Endothelial cell of umbilical vein (primary cell): ENCODE data around the gene TNFSF4. TPM values are rescaled to one million over a fixed set of nuclear protein-coding genes. Genes with fewer than 3 reads are reported as not detected.

Experiments used
- BruUV-seq: library from RNA; stranded (reverse); fragments of 400-500 nt; replicated peaks from 2 replicates; lab custom pipeline; 2021; lab: Mats Ljungman, UMichigan
- CTCF ChIA-PET: fragments of 300-600, 350-600 bp; sonication (Branson Sonifier 250); formaldehyde crosslinking; loops from one replicate; lab custom pipeline; 2021; ENCODE audit warnings: antibody characterized with exemption, inconsistent platforms; lab: Charles Lee
- POLR2A ChIA-PET: fragments of 300-600, 350-600 bp; sonication (Branson Sonifier 250); formaldehyde crosslinking; loops from one replicate; lab custom pipeline; 2021; ENCODE audit warnings: antibody characterized with exemption, inconsistent platforms; lab: Charles Lee
- DNase-seq: peaks from one replicate; pipeline ENCODE4 v3.0.0-alpha.2; 2011; ENCODE audit warnings: low read depth, low spot score
- FAIRE-seq: peaks from 2 replicates; lab custom pipeline; 2011; peaks lifted over from hg19 to GRCh38; lab: Jason Lieb, UNC
- H2AFZ ChIP-seq: 2 replicates; pipeline ENCODE4 v1.6.0; 2012; ENCODE audit warnings: low read depth, low read length, control low read depth, inconsistent platforms
- H3K27ac ChIP-seq: 2 replicates; pipeline ENCODE4 v1.5.1; 2011; ENCODE audit warnings: low read depth, mild to moderate bottlenecking, control low read depth, low read length, moderate library complexity; ENCODE audit not compliant: insufficient read depth
- H3K27me3 ChIP-seq, 2 experiments: 2 replicates each; pipeline versions ENCODE4 v1.6.0 to v1.6.1; 2011; ENCODE audit warnings: low read length in 2 of 2, mixed read lengths in 1 of 2; ENCODE audit not compliant: control insufficient read depth in 2 of 2, insufficient read depth in 2 of 2
- H3K36me3 ChIP-seq, 2 experiments: 2 replicates in 1 of 2; 3 replicates in 1 of 2; pipeline ENCODE4 v1.5.1; 2011; ENCODE audit warnings: low read length in 2 of 2, mild to moderate bottlenecking in 1 of 2, moderate library complexity in 1 of 2; ENCODE audit not compliant: control insufficient read depth in 2 of 2, insufficient read depth in 2 of 2; ENCODE audit errors: extremely low read depth in 1 of 2
- H3K4me1 ChIP-seq: 3 replicates; pipeline ENCODE4 v1.5.1; 2011; ENCODE audit warnings: mild to moderate bottlenecking, low read length; ENCODE audit not compliant: control insufficient read depth, insufficient read depth; ENCODE audit errors: extremely low read depth
- H3K4me2 ChIP-seq: 2 replicates; pipeline ENCODE4 v1.6.1; 2011; ENCODE audit warnings: low read length, control low read depth, mixed read lengths; ENCODE audit not compliant: insufficient read depth
- H3K4me3 ChIP-seq, 3 experiments: fragments of 200-600 bp in 1 of 3; sonication (generic), shearing (Covaris generic) in 1 of 3; replicated peaks in 1 of 3; 2 replicates each; pipeline ENCODE4 v1.5.1; 2011 to 2016; ENCODE audit warnings: control low read depth in 3 of 3, low read length in 3 of 3, mild to moderate bottlenecking in 2 of 3, inconsistent platforms in 1 of 3, low read depth in 1 of 3, moderate library complexity in 1 of 3; ENCODE audit not compliant: insufficient read depth in 1 of 3
- H3K79me2 ChIP-seq: 2 replicates; pipeline ENCODE4 v1.6.0; 2012; ENCODE audit warnings: low read length, inconsistent platforms; ENCODE audit not compliant: control insufficient read depth, insufficient read depth
- H3K9ac ChIP-seq: replicated peaks from 2 replicates; pipeline ENCODE3; 2011; ENCODE audit warnings: low read length, control low read depth; ENCODE audit not compliant: insufficient read depth; ENCODE audit errors: extremely low read depth
- H3K9me1 ChIP-seq: replicated peaks from 3 replicates; pipeline ENCODE4 v1.6.0; 2011; ENCODE audit warnings: mild to moderate bottlenecking, low read length; ENCODE audit not compliant: control insufficient read depth, insufficient read depth; ENCODE audit errors: extremely low read depth
- H3K9me3 ChIP-seq: replicated peaks from 2 replicates; pipeline ENCODE4 v1.5.1; 2012; ENCODE audit warnings: low read length, inconsistent platforms; ENCODE audit not compliant: control insufficient read depth, insufficient read depth
- H4K20me1 ChIP-seq: replicated peaks from 2 replicates; pipeline ENCODE3; 2011; ENCODE audit warnings: mild to moderate bottlenecking, low read length; ENCODE audit not compliant: control insufficient read depth, insufficient read depth; ENCODE audit errors: extremely low read depth
- EZH2 ChIP-seq: IDR thresholded peaks from 2 replicates; pipeline ENCODE4 v1.6.1; 2012; ENCODE audit warnings: borderline replicate concordance, low read depth, mild to moderate bottlenecking, moderate library complexity, low read length, inconsistent platforms; ENCODE audit not compliant: severe bottlenecking
- FOS ChIP-seq: IDR thresholded peaks from 2 replicates; pipeline ENCODE4 v1.6.1; 2011; ENCODE audit warnings: mild to moderate bottlenecking, low read length, moderate library complexity, borderline replicate concordance; ENCODE audit not compliant: insufficient read depth
- GATA2 ChIP-seq: IDR thresholded peaks from 2 replicates; pipeline ENCODE4 v1.7.0; 2011; ENCODE audit warnings: low read depth, mild to moderate bottlenecking, moderate library complexity, mixed read lengths, low read length; ENCODE audit not compliant: insufficient read length, insufficient read depth
- MAX ChIP-seq: IDR thresholded peaks from 2 replicates; pipeline ENCODE4 v1.6.1; 2011; ENCODE audit not compliant: insufficient read depth, insufficient read length
- POLR2A ChIP-seq: IDR thresholded peaks from 2 replicates; pipeline ENCODE4 v1.6.1; 2012; ENCODE audit warnings: low read depth, mild to moderate bottlenecking, control low read depth, low read length
- POLR2AphosphoS5 ChIP-seq: IDR thresholded peaks from 2 replicates; pipeline ENCODE4 v1.6.1; 2012; ENCODE audit warnings: low read depth, mild to moderate bottlenecking, control low read depth, low read length, moderate library complexity; ENCODE audit not compliant: insufficient read depth
- dilution Hi-C: fragments of 300-500 bp; cut with MboI; formaldehyde crosslinking; loops from one replicate; pipeline ENCODE4 v1.15.0; 2019; ENCODE audit warnings: low sequenced_read_pairs; ENCODE audit not compliant: extremely low pct_ligation_motif_present
- intact Hi-C: fragments of 100-400 bp; cut with micrococcal nuclease; formaldehyde crosslinking; loops from one replicate; pipeline ENCODE4 v1.10.0; 2022
- polyA plus RNA-seq, 4 experiments: library from polyadenylated mRNA; depleted of rRNA in 3 of 4; stranded (reverse) in 3 of 4; unstranded in 1 of 4; fragments of >200 nt; gene quantifications; 2 replicates each; pipeline versions ENCODE4 v1.2.1 to v1.2.3, GENCODE V29; 2011 to 2012; ENCODE audit warnings: missing spikeins in 1 of 4
- total RNA-seq: library from RNA; stranded (reverse); gene quantifications from 2 replicates; pipeline ENCODE4 v1.2.3, GENCODE V29; 2021
- TF ChIP-seq, protein P1 (sequence below), 2 donors: IDR thresholded peaks; 1 replicate in 1 of 2; 2 replicates in 1 of 2; pipeline ENCODE4 v1.5.1; 2011; ENCODE audit warnings: low read length in 2 of 2, mild to moderate bottlenecking in 2 of 2, moderate library complexity in 2 of 2, control low read depth in 1 of 2, inconsistent platforms in 1 of 2, low read depth in 1 of 2; ENCODE audit not compliant: insufficient read depth in 1 of 2; ENCODE audit errors: extremely low read depth in 1 of 2

TNFSF4 gene
- total and polyA plus RNA-seq, 2 donors (not counting 3 experiments of a cell fraction or from before 2014, with no cell fraction given), result 44.9 to 88.1 TPM

- no TSS peak for BruUV-seq
- CTCF ChIA-PET, result no interaction called here
- no peak overlapping the region for H2AFZ ChIP-seq
Measured at GRCh38 chr1:173187671-173188237, 19.4 kb downstream of the TNFSF4 start.

DNA sequence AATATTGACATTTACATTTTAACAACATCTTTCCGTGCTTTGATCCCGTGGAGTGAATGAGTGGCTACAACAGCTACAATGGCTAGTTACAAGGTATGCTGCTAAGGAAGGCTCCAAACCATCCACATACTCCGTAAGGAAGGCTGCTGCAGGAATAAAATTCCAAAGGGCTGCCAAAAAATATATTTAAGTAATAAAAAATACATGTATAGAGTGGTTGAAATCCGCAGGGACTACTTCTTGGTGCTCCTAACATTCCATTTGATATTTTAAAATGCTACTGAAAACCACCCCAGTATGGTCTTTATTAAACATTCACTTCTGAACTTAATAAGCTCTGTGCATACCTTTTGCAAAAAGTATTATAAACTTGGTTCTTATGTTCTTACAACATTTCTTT is 25.3 kb downstream of the TNFSF4 start:
- CTCF ChIA-PET, result no interaction called here
- intact Hi-C loops, result no loop called here

More at GRCh38 chr1:173187671-173188237, 19.4 kb downstream of the TNFSF4 start:
- Histone ChIP-seq H3K4me1 (peaks cover 34% of the 10 kb centered on the region), H3K27ac (no peak overlapping the region), H3K27me3 (no peaks in the 10 kb centered on the region), H3K4me2 (no peak overlapping the region), H3K4me3 (no peak overlapping the region), H3K9me1 (no peaks in the 10 kb centered on the region), H3K79me2 (peaks cover 58% of the 10 kb centered on the region), H4K20me1 (no peaks in the 10 kb centered on the region), H3K9me3 (no peaks in the 10 kb centered on the region), H3K36me3 (peaks cover 4 to 27% of the 10 kb centered on the region in 2 experiments), H3K9ac (no peak overlapping the region)
- FAIRE-seq (no peak), DNase-seq (no peak)
- intact Hi-C loops, result no loop called here
- dilution Hi-C loops, result loop anchor here (25.0 kb wide), 1 partner anchor 225 kb away; no protein-coding TSS in a partner anchor
- POLR2A ChIA-PET, result no interaction called here
- TF ChIP-seq FOS (no peak), MAX (no peak), POLR2AphosphoS5 (no peak), POLR2A (no peak)

More for the DNA sequence above, 25.3 kb downstream of the TNFSF4 start:
- POLR2A ChIA-PET, result interaction anchor here (0.5 kb wide), 1 partner anchor 130 kb away, joined by 7 read pairs; no protein-coding TSS in a partner anchor
- Histone ChIP-seq H3K4me2 (no peak overlapping the region), H3K36me3 (peaks cover 2 to 18% of the 10 kb centered on the region in 2 experiments), H3K9ac (no peak overlapping the region), H3K79me2 (peaks cover 9% of the 10 kb centered on the region), H3K4me3 (no peak overlapping the region), H3K9me1 (no peaks in the 10 kb centered on the region), H3K4me1 (no peaks in the 10 kb centered on the region), H3K9me3 (no peaks in the 10 kb centered on the region), H2AFZ (no peak overlapping the region), H3K27me3 (no peaks in the 10 kb centered on the region), H4K20me1 (no peaks in the 10 kb centered on the region), H3K27ac (no peak overlapping the region)
- TF ChIP-seq EZH2 (no peak), GATA2 (no peak), POLR2AphosphoS5 (no peak), MAX (no peak), FOS (no peak)
- TF ChIP-seq, protein P1, sequence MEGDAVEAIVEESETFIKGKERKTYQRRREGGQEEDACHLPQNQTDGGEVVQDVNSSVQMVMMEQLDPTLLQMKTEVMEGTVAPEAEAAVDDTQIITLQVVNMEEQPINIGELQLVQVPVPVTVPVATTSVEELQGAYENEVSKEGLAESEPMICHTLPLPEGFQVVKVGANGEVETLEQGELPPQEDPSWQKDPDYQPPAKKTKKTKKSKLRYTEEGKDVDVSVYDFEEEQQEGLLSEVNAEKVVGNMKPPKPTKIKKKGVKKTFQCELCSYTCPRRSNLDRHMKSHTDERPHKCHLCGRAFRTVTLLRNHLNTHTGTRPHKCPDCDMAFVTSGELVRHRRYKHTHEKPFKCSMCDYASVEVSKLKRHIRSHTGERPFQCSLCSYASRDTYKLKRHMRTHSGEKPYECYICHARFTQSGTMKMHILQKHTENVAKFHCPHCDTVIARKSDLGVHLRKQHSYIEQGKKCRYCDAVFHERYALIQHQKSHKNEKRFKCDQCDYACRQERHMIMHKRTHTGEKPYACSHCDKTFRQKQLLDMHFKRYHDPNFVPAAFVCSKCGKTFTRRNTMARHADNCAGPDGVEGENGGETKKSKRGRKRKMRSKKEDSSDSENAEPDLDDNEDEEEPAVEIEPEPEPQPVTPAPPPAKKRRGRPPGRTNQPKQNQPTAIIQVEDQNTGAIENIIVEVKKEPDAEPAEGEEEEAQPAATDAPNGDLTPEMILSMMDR (IDR thresholded peaks at IDR 0.05; ENCODE audit: extremely low read depth in 1 of 2, insufficient read depth in 1 of 2, low read depth in 1 of 2, low read length in 2 of 2), result no peak
- DNase-seq (no peak), FAIRE-seq (no peak)
- dilution Hi-C loops, result loop anchor here (25.0 kb wide), 1 partner anchor 219 kb away; no protein-coding TSS in a partner anchor
- no TSS peak for BruUV-seq
